ENCODE measurements around the gene CHD5.

CHD5 gene

GRCh38 chr1:6209661-6210580 lies 29.8 kb upstream of the CHD5 start:
- H3K9me3 ChIP-seq = no peaks in the 10 kb centered on the region
- peaks cover 43% of the 10 kb centered on the region for H3K36me3 ChIP-seq (replicated peaks)
- H3K4me1 ChIP-seq = peaks cover 17% of the 10 kb centered on the region
- no peaks in the 10 kb centered on the region for H3K27me3 ChIP-seq (ENCODE audit: low read depth)
- peak in 1 of 2 experiments; percentile 81 for DNase-seq (ENCODE audit: low spot score in 2 of 2)
- in situ Hi-C loops (cut with MboI; ENCODE audit: low sequenced_read_pairs) = no loop called here
- H3K4me3 ChIP-seq = peak overlapping the region; percentile 49

GRCh38 chr1:6208723-6209660 lies 28.9 kb upstream of the CHD5 start:
- no peaks in the 10 kb centered on the region for H3K9me3 ChIP-seq
- peaks cover 19% of the 10 kb centered on the region for H3K4me1 ChIP-seq
- in situ Hi-C loops (cut with MboI; ENCODE audit: low sequenced_read_pairs) = no loop called here
- no peaks in the 10 kb centered on the region for H3K27me3 ChIP-seq (ENCODE audit: low read depth)
- H3K4me3 ChIP-seq = peak overlapping the region; percentile 49
- DNase-seq (ENCODE audit: low spot score in 2 of 2) = peak; percentile 56 to 79
- H3K36me3 ChIP-seq (replicated peaks) = peaks cover 43% of the 10 kb centered on the region

GRCh38 chr1:6207921-6208320 lies 27.8 kb upstream of the CHD5 start:
- in situ Hi-C loops (cut with MboI; ENCODE audit: low sequenced_read_pairs) = no loop called here
- Histone ChIP-seq H3K4me3 (peak overlapping the region; percentile 49), H3K9me3 (no peaks in the 10 kb centered on the region), H3K4me1 (peaks cover 19% of the 10 kb centered on the region), H3K36me3 (replicated peaks) (peaks cover 37% of the 10 kb centered on the region), H3K27me3 (ENCODE audit: low read depth) (no peaks in the 10 kb centered on the region)
- no peak for DNase-seq (ENCODE audit: low spot score in 2 of 2)

GRCh38 chr1:6207075-6207885 lies 27.2 kb upstream of the CHD5 start:
- in situ Hi-C loops (cut with MboI; ENCODE audit: low sequenced_read_pairs) = no loop called here
- Histone ChIP-seq H3K27me3 (ENCODE audit: low read depth) (no peaks in the 10 kb centered on the region), H3K36me3 (replicated peaks) (peaks cover 31% of the 10 kb centered on the region), H3K4me1 (peaks cover 19% of the 10 kb centered on the region), H3K9me3 (no peaks in the 10 kb centered on the region), H3K4me3 (peak overlapping the region; percentile 49)
- no peak for DNase-seq (ENCODE audit: low spot score in 2 of 2)

DNA sequence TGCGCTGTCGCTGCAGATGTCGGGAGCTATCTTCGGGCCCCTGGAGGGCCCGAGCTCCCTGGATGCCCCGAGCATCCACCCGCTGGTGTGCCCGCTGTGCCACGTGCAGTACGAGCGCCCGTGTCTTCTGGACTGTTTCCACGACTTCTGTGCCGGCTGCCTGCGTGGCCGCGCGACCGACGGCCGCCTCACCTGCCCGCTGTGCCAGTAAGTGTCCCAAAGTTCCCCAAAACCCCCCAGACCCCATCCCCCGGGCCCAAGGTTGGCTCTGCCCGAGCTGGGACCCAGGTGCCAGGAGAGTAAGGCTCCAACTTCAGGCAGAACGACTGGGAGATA lies 26.4 kb upstream of the CHD5 start:
- peaks cover 23% of the 10 kb centered on the region for H3K36me3 ChIP-seq (replicated peaks)
- no peak overlapping the region for H3K4me3 ChIP-seq
- in situ Hi-C loops (cut with MboI; ENCODE audit: low sequenced_read_pairs) = no loop called here
- H3K27me3 ChIP-seq (ENCODE audit: low read depth) = no peaks in the 10 kb centered on the region
- no peak for DNase-seq (ENCODE audit: low spot score in 2 of 2)
- peaks cover 19% of the 10 kb centered on the region for H3K4me1 ChIP-seq
- no peaks in the 10 kb centered on the region for H3K9me3 ChIP-seq

- in situ Hi-C loops (cut with MboI; ENCODE audit: low sequenced_read_pairs) = no loop called here
- no peak for DNase-seq (ENCODE audit: low spot score in 2 of 2)
- H3K9me3 ChIP-seq = no peaks in the 10 kb centered on the region
- no peak within 1 kb of the TSS for H3K4me3 ChIP-seq
- H3K27me3 ChIP-seq (ENCODE audit: low read depth) = no peaks in the 10 kb centered on the region
- peaks cover 19% of the 10 kb centered on the region for H3K4me1 ChIP-seq
- H3K36me3 ChIP-seq (replicated peaks) = peaks cover 20% of the 10 kb centered on the region
Measured at GRCh38 chr1:6205849-6206519, 25.9 kb upstream of the CHD5 start, which contains the start of gene RNF207. RNF207 (plus strand) TSS chr1:6206119; CDS start chr1:6206536, 417 bp downstream.

- Histone ChIP-seq H3K4me1 (peaks cover 9% of the 10 kb centered on the region), H3K36me3 (replicated peaks) (peaks cover 12% of the 10 kb centered on the region), H3K27me3 (ENCODE audit: low read depth) (no peaks in the 10 kb centered on the region), H3K9me3 (no peaks in the 10 kb centered on the region), H3K4me3 (no peak overlapping the region)
- DNase-seq (ENCODE audit: low spot score in 2 of 2) = no peak
- in situ Hi-C loops (cut with MboI; ENCODE audit: low sequenced_read_pairs) = no loop called here
Measured at GRCh38 chr1:6202256-6202655, 22.1 kb upstream of the CHD5 start.

GRCh38 chr1:6200188-6200809 lies 20.2 kb upstream of the CHD5 start:
- H3K9me3 ChIP-seq = no peaks in the 10 kb centered on the region
- H3K4me1 ChIP-seq = peaks cover 9% of the 10 kb centered on the region
- in situ Hi-C loops (cut with MboI; ENCODE audit: low sequenced_read_pairs) = no loop called here
- H3K4me3 ChIP-seq = peak overlapping the region; percentile 94
- no peak for DNase-seq (ENCODE audit: low spot score in 2 of 2)
- peaks cover 32% of the 10 kb centered on the region for H3K36me3 ChIP-seq (replicated peaks)
- H3K27me3 ChIP-seq (ENCODE audit: low read depth) = no peaks in the 10 kb centered on the region

DNA sequence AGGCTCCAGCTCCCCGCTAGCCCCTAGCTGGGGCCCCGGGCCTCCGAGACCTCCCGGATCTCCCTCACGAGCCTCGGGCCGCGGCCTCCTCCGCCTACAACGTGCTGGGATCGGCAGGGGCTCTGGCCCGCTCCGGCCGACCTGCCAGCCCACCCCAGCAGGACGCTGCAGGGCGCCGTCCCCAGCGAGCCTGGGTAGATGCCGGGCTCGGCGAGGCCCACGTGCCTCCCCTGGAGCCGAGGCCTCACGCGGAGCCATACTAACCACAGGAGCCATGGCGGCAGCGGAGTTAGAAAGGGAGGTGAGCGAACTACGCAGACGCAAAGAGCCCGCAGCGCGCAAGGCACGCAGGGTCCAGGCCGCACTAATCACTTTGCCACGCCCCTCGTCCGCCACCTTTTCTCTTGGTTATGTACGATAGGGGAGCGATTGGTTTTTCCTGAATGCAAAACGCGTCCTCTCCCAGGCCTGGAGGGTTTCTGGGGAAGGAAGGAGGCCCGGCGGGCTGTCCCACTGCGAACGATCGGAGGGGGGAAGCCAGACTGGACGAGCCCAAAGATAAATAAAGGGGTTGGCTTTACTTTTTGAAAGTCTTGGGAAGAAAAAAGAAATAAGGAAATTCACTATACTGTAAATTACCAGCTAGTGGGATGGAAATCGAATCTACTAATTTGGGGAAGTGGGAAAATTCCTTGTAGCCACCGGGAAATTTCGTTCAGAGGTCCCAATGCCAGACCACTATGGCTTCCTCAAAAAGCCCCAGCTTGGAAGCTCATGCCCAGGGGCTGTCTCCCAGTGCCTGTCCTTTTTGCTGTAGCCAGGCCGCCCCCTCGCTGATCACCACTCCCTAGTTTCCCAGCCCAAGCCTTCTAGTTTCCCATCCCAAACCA lies 19.4 kb upstream of the CHD5 start, which contains the start of gene RPL22:
TSS of gene RPL22 (minus strand) at position 298 of the 890 bp plus-strand sequence. CDS start at position 276, 22 bp downstream.
- in situ Hi-C loops (cut with MboI; ENCODE audit: low sequenced_read_pairs) = no loop called here
- H3K4me3 ChIP-seq = peak within 1 kb of the TSS; percentile 94

GRCh38 chr1:6198646-6199297 lies 18.7 kb upstream of the CHD5 start:
- Histone ChIP-seq H3K4me1 (peaks cover 6% of the 10 kb centered on the region; the same call in 1 of the 2 replicates), H3K9me3 (no peaks in the 10 kb centered on the region), H3K27me3 (ENCODE audit: low read depth) (no peaks in the 10 kb centered on the region), H3K4me3 (peak overlapping the region; percentile 94), H3K36me3 (replicated peaks) (peaks cover 46% of the 10 kb centered on the region)
- in situ Hi-C loops (cut with MboI; ENCODE audit: low sequenced_read_pairs) = no loop called here
- peak in 1 of 2 experiments; percentile 36 for DNase-seq (ENCODE audit: low spot score in 2 of 2)

More for the DNA sequence above, 19.4 kb upstream of the CHD5 start, which contains the start of gene RPL22:
- peaks cover 38% of the 10 kb centered on the region for H3K36me3 ChIP-seq (replicated peaks)
- H3K27me3 ChIP-seq (ENCODE audit: low read depth) = no peaks in the 10 kb centered on the region
- H3K4me1 ChIP-seq = peaks cover 6% of the 10 kb centered on the region; the same call in 1 of the 2 replicates
- DNase-seq (ENCODE audit: low spot score in 2 of 2) = peak; percentile 99
- H3K9me3 ChIP-seq = no peaks in the 10 kb centered on the region

GRCh38 chr1:6197746-6198427 lies 17.8 kb upstream of the CHD5 start:
- in situ Hi-C loops (cut with MboI; ENCODE audit: low sequenced_read_pairs) = no loop called here
- H3K9me3 ChIP-seq = no peaks in the 10 kb centered on the region
- H3K27me3 ChIP-seq (ENCODE audit: low read depth) = no peaks in the 10 kb centered on the region
- H3K36me3 ChIP-seq (replicated peaks) = peaks cover 55% of the 10 kb centered on the region
- no peak for DNase-seq (ENCODE audit: low spot score in 2 of 2)
- peak overlapping the region; percentile 94 for H3K4me3 ChIP-seq
- H3K4me1 ChIP-seq = peaks cover 6% of the 10 kb centered on the region; the same call in 1 of the 2 replicates
